IPS DF 19.7 (cell line): Measurements from ENCODE around the gene CARD10.

Source experiments
- DNase-seq: peaks from one replicate; pipeline ENCODE4 v3.0.0-alpha.2; 2013; ENCODE audit warnings: low read depth, low spot score

Gene CARD10

GRCh38 chr22:37462983-37463382, 56.2 kb downstream of the CARD10 start:
- no peak for DNase-seq

- no peak for DNase-seq
Measured at GRCh38 chr22:37462436-37462835, 56.8 kb downstream of the CARD10 start.

GRCh38 chr22:37461961-37462360, 57.3 kb downstream of the CARD10 start:
- no peak for DNase-seq

GRCh38 chr22:37460684-37461083, 58.5 kb downstream of the CARD10 start:
- no peak for DNase-seq

- DNase-seq: no peak
Measured at GRCh38 chr22:37459206-37459605, 60.0 kb downstream of the CARD10 start.

GRCh38 chr22:37457093-37457893, 61.9 kb downstream of the CARD10 start:
- peak; percentile 42 for DNase-seq

- DNase-seq: no peak
Measured at GRCh38 chr22:37456346-37456745, 62.9 kb downstream of the CARD10 start.

GRCh38 chr22:37455896-37456295, 63.3 kb downstream of the CARD10 start:
- DNase-seq: no peak

- no peak for DNase-seq
Measured at GRCh38 chr22:37454857-37455686, 64.1 kb downstream of the CARD10 start.

- no peak for DNase-seq
Measured at GRCh38 chr22:37453696-37454095, 65.5 kb downstream of the CARD10 start.

GRCh38 chr22:37451218-37451617, 68.0 kb downstream of the CARD10 start:
- DNase-seq: no peak

- no peak for DNase-seq
Measured at GRCh38 chr22:37449331-37450001, 69.7 kb downstream of the CARD10 start.

GRCh38 chr22:37448516-37449127, 70.6 kb downstream of the CARD10 start:
- DNase-seq: no peak

GRCh38 chr22:37445501-37445900, 73.7 kb downstream of the CARD10 start:
- no peak for DNase-seq

- no peak for DNase-seq
Measured at GRCh38 chr22:37443977-37444376, 75.2 kb downstream of the CARD10 start.

- DNase-seq: no peak
Measured at GRCh38 chr22:37443086-37443485, 76.1 kb downstream of the CARD10 start.

- no peak for DNase-seq
Measured at GRCh38 chr22:37442537-37442936, 76.7 kb downstream of the CARD10 start.

- DNase-seq: no peak
Measured at GRCh38 chr22:37442135-37442534, 77.1 kb downstream of the CARD10 start.

GRCh38 chr22:37440875-37441274, 78.3 kb downstream of the CARD10 start:
- no peak for DNase-seq
